GM12801 (cell line): ENCODE data around the gene DNAH8.

Source experiments
- TF ChIP-seq, protein P1 (sequence below): IDR thresholded peaks from one replicate; pipeline ENCODE4 v1.5.1; 2011; ENCODE audit warnings: control low read depth; ENCODE audit not compliant: insufficient read length; ENCODE audit errors: extremely low read depth

Gene DNAH8

DNA sequence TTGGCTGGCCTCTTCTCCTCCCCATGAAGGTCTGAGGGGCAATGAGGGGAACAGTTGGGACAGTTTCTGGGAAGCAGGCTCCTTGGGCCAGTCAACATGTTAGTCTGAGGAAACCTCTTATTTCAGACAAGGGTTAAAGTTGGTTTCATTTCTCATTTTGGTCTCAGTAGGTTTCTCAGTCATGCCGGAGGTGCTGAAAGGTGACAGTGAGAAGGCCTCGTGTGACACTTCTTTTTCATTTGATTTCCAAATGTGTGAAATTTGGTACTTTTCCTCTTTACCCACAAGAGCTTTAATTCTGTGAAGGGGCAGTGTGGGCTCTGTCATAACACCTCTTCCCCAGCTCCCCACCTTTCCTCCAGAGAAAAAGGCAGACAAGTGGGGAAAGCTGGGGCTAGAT is 326.0 kb downstream of the DNAH8 start:
- TF ChIP-seq, protein P1, sequence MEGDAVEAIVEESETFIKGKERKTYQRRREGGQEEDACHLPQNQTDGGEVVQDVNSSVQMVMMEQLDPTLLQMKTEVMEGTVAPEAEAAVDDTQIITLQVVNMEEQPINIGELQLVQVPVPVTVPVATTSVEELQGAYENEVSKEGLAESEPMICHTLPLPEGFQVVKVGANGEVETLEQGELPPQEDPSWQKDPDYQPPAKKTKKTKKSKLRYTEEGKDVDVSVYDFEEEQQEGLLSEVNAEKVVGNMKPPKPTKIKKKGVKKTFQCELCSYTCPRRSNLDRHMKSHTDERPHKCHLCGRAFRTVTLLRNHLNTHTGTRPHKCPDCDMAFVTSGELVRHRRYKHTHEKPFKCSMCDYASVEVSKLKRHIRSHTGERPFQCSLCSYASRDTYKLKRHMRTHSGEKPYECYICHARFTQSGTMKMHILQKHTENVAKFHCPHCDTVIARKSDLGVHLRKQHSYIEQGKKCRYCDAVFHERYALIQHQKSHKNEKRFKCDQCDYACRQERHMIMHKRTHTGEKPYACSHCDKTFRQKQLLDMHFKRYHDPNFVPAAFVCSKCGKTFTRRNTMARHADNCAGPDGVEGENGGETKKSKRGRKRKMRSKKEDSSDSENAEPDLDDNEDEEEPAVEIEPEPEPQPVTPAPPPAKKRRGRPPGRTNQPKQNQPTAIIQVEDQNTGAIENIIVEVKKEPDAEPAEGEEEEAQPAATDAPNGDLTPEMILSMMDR, result no peak

DNA sequence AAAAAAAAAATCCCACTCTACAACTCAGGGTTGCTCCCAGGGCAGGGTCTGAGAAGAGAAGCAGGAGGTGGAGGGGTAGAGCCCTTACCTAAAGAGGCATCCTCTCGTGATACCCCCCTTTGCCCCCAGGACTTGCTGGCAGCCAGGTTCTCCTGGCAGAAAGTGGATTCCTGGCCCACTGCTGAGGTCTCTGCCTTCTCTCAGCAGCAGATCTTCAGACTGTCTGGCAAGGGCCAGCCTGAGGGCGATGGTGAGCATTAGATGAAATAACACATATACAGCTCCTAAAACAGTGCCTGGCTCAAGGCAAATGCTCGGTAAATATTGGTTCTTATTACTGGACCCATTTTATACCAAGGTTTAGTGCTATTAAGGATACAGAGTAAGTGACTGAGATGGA is 328.7 kb downstream of the DNAH8 start:
- TF ChIP-seq, protein P1, result no peak

DNA sequence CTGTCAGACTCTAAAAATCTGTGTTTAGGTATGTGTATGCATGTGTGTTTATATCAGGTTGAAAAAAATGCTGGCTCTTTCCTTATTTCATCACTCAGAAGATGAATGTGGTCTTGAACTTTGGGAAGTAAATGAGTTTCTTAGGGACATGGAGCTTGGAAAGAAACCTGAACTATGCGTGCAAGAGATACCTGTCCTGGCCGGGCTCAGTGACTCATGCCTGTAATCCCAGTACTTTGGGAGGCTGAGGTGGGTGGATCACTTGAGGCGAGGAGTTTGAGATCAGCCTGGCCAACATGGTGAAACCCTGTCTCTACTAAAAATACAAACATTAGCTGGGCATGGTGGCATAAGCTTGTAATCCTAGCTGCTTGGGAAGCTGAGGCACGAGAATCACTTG is 329.1 kb downstream of the DNAH8 start:
- TF ChIP-seq, protein P1, result no peak

DNA sequence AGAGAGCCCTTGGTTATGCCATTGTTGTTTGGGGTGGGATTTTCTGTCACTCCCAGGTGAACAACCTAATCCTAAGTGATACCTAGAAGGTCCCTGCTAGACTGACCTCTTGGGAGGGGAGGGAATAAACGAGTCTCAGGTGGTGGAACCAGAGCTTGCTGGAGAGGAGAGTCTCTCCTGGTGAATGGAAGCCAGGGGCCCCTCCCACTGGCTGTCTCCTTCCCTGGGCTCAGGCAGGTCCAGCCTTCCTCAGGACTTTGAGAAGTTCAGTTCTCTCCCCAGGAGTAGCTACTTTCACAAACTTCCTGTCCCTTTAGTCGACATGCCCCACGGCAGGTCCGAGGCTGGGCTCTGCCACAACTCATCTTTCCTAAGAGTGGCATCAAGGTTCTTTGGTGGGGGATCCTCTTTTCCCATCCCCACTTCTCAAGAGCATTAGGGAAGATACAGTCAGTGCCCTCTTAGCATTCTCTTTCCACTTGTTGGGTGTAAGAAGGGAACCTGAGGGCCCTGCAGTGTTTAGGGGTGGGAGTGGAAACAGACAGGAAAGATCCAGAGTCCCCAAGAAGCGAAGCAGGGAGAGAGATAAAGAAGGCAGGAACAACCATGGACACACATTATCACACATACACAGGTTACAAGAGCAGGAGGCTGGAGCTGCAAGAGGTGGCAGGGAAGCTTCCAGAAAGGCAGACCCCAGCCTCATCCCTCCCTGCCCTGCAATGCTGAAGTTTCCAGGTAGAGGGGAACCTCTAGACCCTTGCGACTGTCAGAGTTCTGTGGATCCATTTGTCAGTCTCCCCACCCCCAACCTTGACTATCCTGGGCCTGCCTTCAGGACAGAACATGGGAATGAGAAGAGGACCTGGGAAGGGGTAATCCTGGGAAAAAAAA is 332.6 kb downstream of the DNAH8 start:
- TF ChIP-seq, protein P1, result no peak

DNA sequence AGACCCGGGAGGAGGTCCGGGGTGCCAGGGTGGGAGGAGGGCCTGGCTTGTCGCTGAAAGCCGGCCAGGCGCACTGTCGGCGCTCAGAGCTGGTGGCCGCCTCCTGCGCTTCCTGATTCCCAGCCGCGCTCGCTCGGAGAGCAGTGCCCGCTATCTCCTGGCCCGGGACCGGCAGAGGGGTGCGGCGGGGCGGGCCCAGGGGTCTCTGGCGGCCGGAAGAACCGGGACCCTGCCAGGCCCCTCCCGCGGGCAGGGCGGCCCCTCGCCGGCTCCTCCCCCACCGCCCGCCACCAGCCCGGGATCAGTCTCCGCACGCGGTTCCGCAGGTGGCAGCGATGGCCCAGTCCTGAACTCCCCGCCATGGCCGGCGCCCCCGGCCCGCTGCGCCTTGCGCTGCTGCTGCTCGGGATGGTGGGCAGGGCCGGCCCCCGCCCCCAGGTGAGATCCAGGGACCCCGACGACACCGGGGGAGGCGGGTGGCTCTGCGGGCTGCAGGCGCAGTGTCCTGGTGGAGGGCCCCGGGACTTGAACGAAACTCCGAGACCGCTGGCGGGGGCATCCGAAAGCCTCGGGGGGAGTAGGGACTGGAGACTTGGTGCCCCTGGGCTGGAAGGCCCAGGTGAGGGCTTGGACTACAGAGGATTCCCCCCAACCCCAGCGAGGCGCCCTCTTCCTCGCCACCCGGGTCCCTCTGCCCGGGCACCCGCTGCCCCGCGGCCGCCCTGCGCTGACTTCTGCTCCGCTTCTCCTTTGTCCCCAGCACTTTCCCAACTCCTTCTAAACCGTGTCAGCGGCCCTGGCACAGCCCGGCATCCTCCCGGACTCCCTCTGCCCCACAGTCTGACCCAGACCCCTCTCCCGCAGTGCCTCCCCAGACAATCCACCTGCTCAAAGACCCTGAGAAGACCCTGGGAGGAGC is 333.6 kb downstream of the DNAH8 start, which contains the start of gene GLP1R:
TSS of gene GLP1R (plus strand) at position 301 of the 919 bp plus-strand sequence. CDS start at position 361, 60 bp downstream.
- TF ChIP-seq, protein P1, result no peak

DNA sequence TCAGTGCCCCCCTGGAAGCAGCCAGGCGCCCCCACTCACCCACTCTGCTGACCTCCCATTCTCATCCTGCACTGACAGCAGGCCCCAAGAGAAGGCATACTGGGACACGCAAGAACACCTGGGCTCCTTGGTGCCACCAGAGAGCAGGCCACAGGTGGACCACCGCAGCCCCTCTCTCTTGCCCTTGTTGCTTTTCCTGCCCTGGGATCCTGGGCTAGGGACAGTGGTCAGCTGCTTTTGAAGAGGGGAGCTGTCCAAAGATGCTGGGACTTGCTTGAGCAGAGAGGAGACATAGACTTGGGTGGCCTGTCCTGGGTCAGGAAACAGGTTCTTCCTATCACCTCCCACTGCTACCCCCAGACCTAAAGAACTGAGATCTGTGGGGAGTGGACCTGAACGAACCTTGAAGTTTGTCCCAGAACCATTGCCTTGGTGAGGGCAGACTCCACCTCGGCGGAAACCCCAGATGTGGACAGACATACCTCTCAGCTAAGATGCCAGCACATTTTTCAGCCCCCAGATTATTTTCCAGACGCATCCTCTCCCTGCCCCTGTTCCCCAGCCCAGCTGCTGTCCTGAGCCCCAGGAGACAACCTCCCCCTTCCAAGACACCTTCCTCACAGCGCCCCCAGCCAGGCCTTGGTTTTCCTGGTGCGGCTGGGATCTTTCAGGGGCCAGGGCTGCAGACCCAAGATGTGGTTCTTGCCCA is 334.6 kb downstream of the DNAH8 start:
- TF ChIP-seq, protein P1, result no peak
